PC-3 (cell line): ENCODE measurements around the gene ZMIZ1. TPM values are rescaled to one million over a fixed set of nuclear protein-coding genes. Genes with fewer than 3 reads are reported as not detected.

ENCODE experiments used
- ATAC-seq: fragments of 200-7000 bp; cut with Tn5 transposase; 2 replicates; pipeline ENCODE4 v1.9.1; 2020; ENCODE audit warnings: mild to moderate bottlenecking, moderate library complexity
- BruUV-seq: library from RNA; stranded (reverse); fragments of 400-500 nt; replicated peaks from 2 replicates; lab custom pipeline; 2021; lab: Mats Ljungman, UMichigan
- CTCF ChIA-PET: fragments of 300-600 bp; sonication (Branson Sonifier 250); formaldehyde crosslinking; loops from one replicate; lab custom pipeline; 2022; ENCODE audit warnings: antibody characterized with exemption; lab: Charles Lee
- POLR2A ChIA-PET: fragments of 300-600 bp; sonication (Branson Sonifier 250); formaldehyde crosslinking; loops from one replicate; lab custom pipeline; 2022; ENCODE audit warnings: antibody characterized with exemption; ENCODE audit not compliant: unreplicated experiment; lab: Charles Lee
- DNase-seq: peaks from one replicate; pipeline ENCODE4 v3.0.0-alpha.2; 2015
- H2AFZ ChIP-seq: fragments of 300-600 bp; sonication (generic); 2 replicates; pipeline ENCODE4 v1.6.0; 2016; ENCODE audit warnings: antibody characterized with exemption, low read length
- H3F3A ChIP-seq: fragments of 300-600 bp; sonication (generic); one replicate; pipeline ENCODE4 v1.6.0; 2017; ENCODE audit warnings: antibody characterized with exemption, low read length, control low read depth, mild to moderate bottlenecking; ENCODE audit not compliant: unreplicated experiment
- H3K27ac ChIP-seq: fragments of 300-600 bp; sonication (generic); 2 replicates; pipeline ENCODE4 v1.5.1; 2016; ENCODE audit warnings: mild to moderate bottlenecking, low read length
- H3K27me3 ChIP-seq: fragments of 300-600 bp; sonication (generic); 2 replicates; pipeline ENCODE4 v1.6.1; 2016; ENCODE audit warnings: low read length, mixed read lengths
- H3K36me3 ChIP-seq: fragments of 300-600 bp; sonication (generic); 2 replicates; pipeline ENCODE4 v1.6.1; 2016; ENCODE audit warnings: low read depth, mixed run types, low read length, mixed read lengths
- H3K4me1 ChIP-seq: fragments of 300-600 bp; sonication (generic); 2 replicates; pipeline ENCODE4 v1.5.1; 2016; ENCODE audit warnings: low read length; ENCODE audit not compliant: insufficient read depth
- H3K4me2 ChIP-seq: fragments of 300-600 bp; sonication (generic); 2 replicates; pipeline ENCODE4 v1.6.0; 2016; ENCODE audit warnings: low read length
- H3K4me3 ChIP-seq: fragments of 300-600 bp; sonication (generic); 2 replicates; pipeline ENCODE4 v1.5.1; 2016; ENCODE audit warnings: mild to moderate bottlenecking, low read length, mixed read lengths
- H3K79me2 ChIP-seq: fragments of 300-600 bp; sonication (generic); 2 replicates; pipeline ENCODE4 v1.6.1; 2017; ENCODE audit warnings: low read length, mixed read lengths
- H3K9ac ChIP-seq: fragments of 300-600 bp; sonication (generic); 2 replicates; pipeline ENCODE4 v1.6.0; 2016; ENCODE audit warnings: mild to moderate bottlenecking, low read length
- H3K9me2 ChIP-seq: fragments of 300-600 bp; sonication (generic); replicated peaks from 2 replicates; pipeline ENCODE4 v1.6.1; 2016; ENCODE audit warnings: mixed run types, low read length, mixed read lengths
- H3K9me3 ChIP-seq: fragments of 300-600 bp; sonication (generic); 2 replicates; pipeline ENCODE4 v1.6.1; 2016; ENCODE audit warnings: low read length, mixed read lengths
- H4K20me1 ChIP-seq: fragments of 300-600 bp; sonication (generic); 2 replicates; pipeline ENCODE4 v1.6.1; 2016; ENCODE audit warnings: low read length, mixed read lengths
- EZH2 ChIP-seq: fragments of 300-600 bp; sonication (generic); IDR thresholded peaks from one replicate; pipeline ENCODE4 v1.6.1; 2017; ENCODE audit warnings: antibody characterized with exemption, mild to moderate bottlenecking, low read length; ENCODE audit not compliant: unreplicated experiment
- EZH2phosphoT487 ChIP-seq: fragments of 300-600 bp; sonication (generic); IDR thresholded peaks from 2 replicates; pipeline ENCODE4 v1.6.1; 2018; ENCODE audit warnings: mild to moderate bottlenecking, antibody characterized with exemption, low read length, borderline replicate concordance
- intact Hi-C: fragments of 100-400 bp; cut with micrococcal nuclease; formaldehyde crosslinking; loops from 2 replicates; pipeline ENCODE4 v1.9.0; 2023
- total RNA-seq: library from RNA; depleted of rRNA; stranded (reverse); fragments of >200 nt; gene quantifications from 2 replicates; pipeline ENCODE4 v1.2.3, GENCODE V29; 2014
- TF ChIP-seq, protein P1 (sequence below): fragments of 300-600 bp; sonication (generic); conservative IDR thresholded peaks from 2 replicates; pipeline ENCODE4 v1.5.1; 2017; ENCODE audit warnings: antibody characterized with exemption, low read depth, mild to moderate bottlenecking, low read length

The ZMIZ1 gene
- total RNA-seq, 1 experiment from 2014 or later, result 55.4 TPM

DNA sequence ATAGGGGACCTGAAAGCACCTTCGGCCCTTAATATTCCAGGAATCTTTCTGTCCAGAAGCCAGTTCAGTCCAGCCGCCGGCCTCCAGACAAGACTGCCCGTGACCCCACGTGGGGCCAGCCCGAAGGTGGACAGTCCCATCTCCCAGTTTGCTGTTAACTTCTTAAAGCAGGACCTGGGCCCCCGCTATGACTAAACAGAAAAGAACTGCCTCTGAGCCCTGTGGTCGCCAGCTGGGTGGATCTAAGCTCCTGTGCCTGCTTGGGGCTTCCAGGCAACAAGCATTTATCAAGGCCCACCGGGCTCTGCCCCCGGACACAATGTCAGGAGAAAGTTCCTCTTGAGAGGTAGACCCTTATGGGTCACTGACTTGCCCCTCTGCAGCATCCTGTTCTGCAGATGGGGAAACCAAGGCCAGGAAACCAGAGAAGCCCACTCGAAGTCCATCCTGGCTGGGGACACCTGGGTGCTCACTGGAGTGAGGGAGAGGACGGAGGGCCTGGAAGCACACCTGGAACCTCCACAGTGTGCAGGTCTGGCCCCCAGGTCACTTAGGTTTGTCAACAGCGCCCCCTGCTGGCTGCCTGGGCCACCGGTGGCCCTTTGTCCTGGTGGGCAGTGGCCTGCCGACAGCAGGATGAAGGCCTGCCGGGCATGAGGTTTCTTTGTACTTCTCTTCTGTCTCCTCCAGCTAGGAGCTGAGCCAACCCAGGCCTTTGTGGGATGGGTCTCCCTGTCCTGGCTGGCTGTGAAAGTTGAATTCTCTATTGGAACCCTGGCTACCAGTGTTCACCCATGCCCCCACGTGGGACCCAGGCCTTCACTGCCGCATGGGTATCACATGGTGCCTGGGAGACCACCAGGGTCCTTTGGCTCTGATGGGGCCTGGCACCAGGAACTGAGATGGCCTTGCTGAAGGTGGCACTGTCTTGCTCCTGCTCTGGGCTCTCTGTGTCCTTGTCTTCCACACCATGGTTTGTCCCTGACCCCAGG is 128.0 kb downstream of the ZMIZ1 start:
- ATAC-seq, result peak; percentile 60
- Histone ChIP-seq H3K9me2 (no peaks in the 10 kb centered on the region), H4K20me1 (no peaks in the 10 kb centered on the region), H3K9me3 (no peaks in the 10 kb centered on the region), H3K27me3 (no peaks in the 10 kb centered on the region), H3F3A (no peaks in the 10 kb centered on the region), H3K79me2 (no peaks in the 10 kb centered on the region), H3K36me3 (peaks cover 5% of the 10 kb centered on the region; the same call in 1 of the 2 replicates), H3K4me1 (peaks cover 22% of the 10 kb centered on the region), H3K9ac (peak overlapping the region; percentile 1; the same call in 1 of the 2 replicates), H3K27ac (no peak overlapping the region), H2AFZ (no peak overlapping the region), H3K4me2 (no peak overlapping the region), H3K4me3 (no peak overlapping the region)
- intact Hi-C loops, result loop anchor here (1.0 to 5.0 kb wide), 5 partner anchors 144 to 964 kb away; no protein-coding TSS in a partner anchor
- TF ChIP-seq EZH2, result no peak
- TF ChIP-seq, protein P1, sequence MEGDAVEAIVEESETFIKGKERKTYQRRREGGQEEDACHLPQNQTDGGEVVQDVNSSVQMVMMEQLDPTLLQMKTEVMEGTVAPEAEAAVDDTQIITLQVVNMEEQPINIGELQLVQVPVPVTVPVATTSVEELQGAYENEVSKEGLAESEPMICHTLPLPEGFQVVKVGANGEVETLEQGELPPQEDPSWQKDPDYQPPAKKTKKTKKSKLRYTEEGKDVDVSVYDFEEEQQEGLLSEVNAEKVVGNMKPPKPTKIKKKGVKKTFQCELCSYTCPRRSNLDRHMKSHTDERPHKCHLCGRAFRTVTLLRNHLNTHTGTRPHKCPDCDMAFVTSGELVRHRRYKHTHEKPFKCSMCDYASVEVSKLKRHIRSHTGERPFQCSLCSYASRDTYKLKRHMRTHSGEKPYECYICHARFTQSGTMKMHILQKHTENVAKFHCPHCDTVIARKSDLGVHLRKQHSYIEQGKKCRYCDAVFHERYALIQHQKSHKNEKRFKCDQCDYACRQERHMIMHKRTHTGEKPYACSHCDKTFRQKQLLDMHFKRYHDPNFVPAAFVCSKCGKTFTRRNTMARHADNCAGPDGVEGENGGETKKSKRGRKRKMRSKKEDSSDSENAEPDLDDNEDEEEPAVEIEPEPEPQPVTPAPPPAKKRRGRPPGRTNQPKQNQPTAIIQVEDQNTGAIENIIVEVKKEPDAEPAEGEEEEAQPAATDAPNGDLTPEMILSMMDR, result peak; percentile 100
- CTCF ChIA-PET, result interaction anchor here (0.6 to 2.7 kb wide), 8 partner anchors 12 to 1179 kb away, joined by 3 to 22 read pairs (median 6); no protein-coding TSS in a partner anchor
- no TSS peak for BruUV-seq
- POLR2A ChIA-PET, result interaction anchor here (0.6 kb wide), 1 partner anchor 45 kb away, joined by 4 read pairs; no protein-coding TSS in a partner anchor
- DNase-seq, result peak; percentile 100

DNA sequence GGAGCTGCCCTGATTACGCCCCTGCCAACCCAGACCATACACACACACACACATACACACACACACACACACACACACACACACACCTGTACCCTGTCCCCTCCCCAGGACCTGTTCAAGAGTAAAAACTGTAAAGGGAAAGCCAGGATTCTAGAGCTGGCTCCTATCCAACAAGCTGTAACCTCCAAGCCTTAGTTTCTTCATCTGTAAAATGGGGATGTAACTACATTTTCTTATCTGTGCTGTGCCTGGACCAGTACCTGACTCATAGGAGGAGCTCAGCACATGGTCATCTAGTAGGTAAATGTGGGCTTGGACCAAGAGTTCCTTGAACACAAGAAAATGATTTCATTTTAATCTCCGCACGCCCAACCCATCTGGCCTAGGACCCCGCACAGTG is 128.8 kb downstream of the ZMIZ1 start:
- Histone ChIP-seq H3K27me3 (no peaks in the 10 kb centered on the region), H3K4me3 (no peak overlapping the region), H3K9ac (no peak overlapping the region), H3K9me2 (no peaks in the 10 kb centered on the region), H2AFZ (no peak overlapping the region), H3K36me3 (peaks cover 6% of the 10 kb centered on the region; the same call in 1 of the 2 replicates), H3K4me1 (peaks cover 14% of the 10 kb centered on the region), H4K20me1 (no peaks in the 10 kb centered on the region), H3K4me2 (no peak overlapping the region), H3K79me2 (no peaks in the 10 kb centered on the region), H3K9me3 (no peaks in the 10 kb centered on the region), H3K27ac (no peak overlapping the region), H3F3A (no peaks in the 10 kb centered on the region)
- ChIA-PET POLR2A (no interaction called here), CTCF (interaction anchor here (0.6 to 1.2 kb wide), 5 partner anchors 126 to 1180 kb away, joined by 3 to 4 read pairs (median 4); no protein-coding TSS in a partner anchor)
- DNase-seq, result no peak
- no TSS peak for BruUV-seq
- TF ChIP-seq EZH2phosphoT487 (no peak), EZH2 (no peak)
- TF ChIP-seq, protein P1, result no peak
- ATAC-seq, result no peak
- intact Hi-C loops, result loop anchor here (1.0 to 5.0 kb wide), 5 partner anchors 145 to 965 kb away; no protein-coding TSS in a partner anchor
